Renal cortex interstitium (tissue), 15 donors: ENCODE measurements around the gene PNKP. TPM values are rescaled to one million over a fixed set of nuclear protein-coding genes. Genes with fewer than 3 reads are reported as not detected.

Experiments used
- DNase-seq, 11 donors: peaks; one replicate each; pipeline ENCODE4 v3.0.0-alpha.2; 2013; ENCODE audit warnings: low read depth in 9 of 11, low spot score in 4 of 11; ENCODE audit errors: extremely low read depth in 1 of 11
- long read RNA-seq, 16 experiments: transcript quantifications; one replicate each; lab custom pipeline, GENCODE V29; 2026
- polyA plus RNA-seq, 3 donors: library from polyadenylated mRNA; unstranded; fragments of 120-200 nt; gene quantifications; one replicate each; pipeline ENCODE4 v1.2.1, GENCODE V29; 2013; ENCODE audit not compliant: insufficient read length in 3 of 3

Gene PNKP
- polyA plus RNA-seq: 10 to 100 TPM; 41.8 to 93.0 (median 60.3) TPM
- long read RNA-seq, donor 1, partial matches to known transcripts: 0 of 3 reads
- long read RNA-seq, donor 1, other reads (novel, unspliced or antisense): 0 of 3 reads
- long read RNA-seq, donor 2, partial matches to known transcripts: 22 of 24 reads
- long read RNA-seq, donor 2, other reads (novel, unspliced or antisense): 0 of 24 reads
- long read RNA-seq, donor 3, partial matches to known transcripts: 29 of 36 reads
- long read RNA-seq, donor 3, other reads (novel, unspliced or antisense): 0 of 36 reads
- long read RNA-seq, donor 4, partial matches to known transcripts: 29 of 36 reads
- long read RNA-seq, donor 4, other reads (novel, unspliced or antisense): 0 of 36 reads
- long read RNA-seq, donor 5, transcript PNKP-201 (17 exons, 2,041 nt): major isoform, 5 of 108 reads
- long read RNA-seq, donor 5, partial matches to known transcripts: 90 of 108 reads
- long read RNA-seq, donor 5, other reads (novel, unspliced or antisense): 5 of 108 reads
- long read RNA-seq, donor 6, partial matches to known transcripts: 0 of 10 reads
- long read RNA-seq, donor 6, other reads (novel, unspliced or antisense): 0 of 10 reads
- long read RNA-seq, donor 7, partial matches to known transcripts: 7 of 11 reads
- long read RNA-seq, donor 7, other reads (novel, unspliced or antisense): 0 of 11 reads
- long read RNA-seq, donor 8, transcript PNKP-201 (17 exons, 2,041 nt): major isoform, 7 of 16 reads
- long read RNA-seq, donor 8, partial matches to known transcripts: 0 of 16 reads
- long read RNA-seq, donor 8, other reads (novel, unspliced or antisense): 0 of 16 reads
- long read RNA-seq, donor 9, partial matches to known transcripts: 7 of 13 reads
- long read RNA-seq, donor 9, other reads (novel, unspliced or antisense): 0 of 13 reads
- long read RNA-seq, donor 10, partial matches to known transcripts: 0 of 6 reads
- long read RNA-seq, donor 10, other reads (novel, unspliced or antisense): 0 of 6 reads
- long read RNA-seq, donor 11, partial matches to known transcripts: 6 of 10 reads
- long read RNA-seq, donor 11, other reads (novel, unspliced or antisense): 0 of 10 reads
- long read RNA-seq, donor 12, partial matches to known transcripts: 22 of 27 reads
- long read RNA-seq, donor 12, other reads (novel, unspliced or antisense): 0 of 27 reads
- long read RNA-seq, donor 13, transcript PNKP-207 (16 exons, 1,665 nt): major isoform, 5 of 52 reads
- long read RNA-seq, donor 13, partial matches to known transcripts: 37 of 52 reads
- long read RNA-seq, donor 13, other reads (novel, unspliced or antisense): 0 of 52 reads
- long read RNA-seq, donor 14, partial matches to known transcripts: 5 of 11 reads
- long read RNA-seq, donor 14, other reads (novel, unspliced or antisense): 0 of 11 reads
- long read RNA-seq, donor 15, partial matches to known transcripts: 0 of 6 reads
- long read RNA-seq, donor 15, other reads (novel, unspliced or antisense): 0 of 6 reads
- long read RNA-seq, donor 16, transcript PNKP-207 (16 exons, 1,665 nt): minor isoform, 9 of 159 reads
- long read RNA-seq, donor 16, transcript PNKP-201 (17 exons, 2,041 nt): major isoform, 11 of 159 reads
- long read RNA-seq, donor 16, partial matches to known transcripts: 121 of 159 reads
- long read RNA-seq, donor 16, other reads (novel, unspliced or antisense): 11 of 159 reads

DNA sequence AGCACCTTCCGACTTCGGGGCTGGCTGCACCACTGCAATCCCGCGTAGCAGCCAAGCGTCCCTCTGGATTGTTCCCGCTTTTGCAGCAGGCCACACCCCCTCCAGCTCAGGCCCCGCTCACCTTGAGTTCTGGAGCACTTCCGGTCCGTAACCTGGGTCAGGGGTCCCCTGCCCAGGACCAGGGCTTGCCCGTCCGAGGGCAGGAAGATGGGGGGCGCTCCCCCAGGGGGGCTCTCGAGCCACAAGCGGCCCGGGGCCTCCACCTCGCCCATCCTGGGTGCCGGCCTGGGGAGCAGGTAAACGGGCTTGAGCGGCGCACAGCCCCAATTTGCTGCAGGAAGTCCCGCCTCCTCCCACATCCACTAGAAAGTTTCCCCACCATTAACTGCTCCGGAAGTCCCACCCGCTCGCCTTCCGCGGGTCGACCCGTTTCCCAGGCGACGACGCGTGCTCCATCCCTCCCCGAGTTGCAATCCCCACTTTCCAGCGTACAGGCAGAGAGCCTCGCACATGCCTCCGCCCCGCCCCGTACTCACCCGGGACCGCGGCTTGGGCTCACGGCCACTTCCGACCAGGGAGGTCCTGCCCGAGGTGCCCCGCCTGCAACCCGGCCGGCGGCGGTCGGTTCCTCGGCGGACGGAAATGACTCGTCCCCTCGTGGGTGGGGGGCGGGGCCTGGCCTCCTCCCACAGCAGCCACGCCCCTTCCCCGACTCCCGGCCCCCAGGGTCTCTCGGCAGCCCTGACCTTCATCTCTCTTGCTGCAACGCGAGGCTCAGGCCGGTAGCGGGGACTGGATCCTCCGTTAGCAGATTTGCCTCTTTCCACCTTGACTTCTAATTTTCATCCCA is at the start of gene PNKP:
Gene PNKP, minus strand, starts transcription at position 644 of the 850 bp plus-strand sequence. Its CDS starts 372 bp downstream, at position 272.
- DNase-seq: peak in 10 of 11 donors; percentile 79 to 90 (median 88)

DNA sequence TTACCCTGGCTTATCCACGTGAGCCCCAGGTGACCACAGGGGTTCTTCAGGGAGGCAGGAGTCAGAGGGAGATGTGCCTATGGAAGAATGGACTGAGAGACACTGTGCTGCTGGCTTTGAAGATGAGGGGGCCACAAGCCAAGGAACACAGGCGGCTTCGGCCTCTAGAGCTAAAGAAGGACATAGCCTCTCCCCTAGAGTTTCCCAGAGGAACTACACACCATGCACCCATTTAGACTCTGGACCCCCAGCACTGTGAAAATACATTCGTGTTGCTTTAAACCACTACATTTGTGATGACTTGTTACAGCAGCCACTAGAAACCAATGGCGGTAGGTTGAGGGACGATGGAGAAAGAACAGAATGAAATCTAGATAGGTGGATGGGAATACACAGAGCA is 47.9 kb upstream of the PNKP start:
- no peak for DNase-seq

GRCh38 chr19:49913720-49914119 is 46.3 kb upstream of the PNKP start:
- no peak for DNase-seq

DNA sequence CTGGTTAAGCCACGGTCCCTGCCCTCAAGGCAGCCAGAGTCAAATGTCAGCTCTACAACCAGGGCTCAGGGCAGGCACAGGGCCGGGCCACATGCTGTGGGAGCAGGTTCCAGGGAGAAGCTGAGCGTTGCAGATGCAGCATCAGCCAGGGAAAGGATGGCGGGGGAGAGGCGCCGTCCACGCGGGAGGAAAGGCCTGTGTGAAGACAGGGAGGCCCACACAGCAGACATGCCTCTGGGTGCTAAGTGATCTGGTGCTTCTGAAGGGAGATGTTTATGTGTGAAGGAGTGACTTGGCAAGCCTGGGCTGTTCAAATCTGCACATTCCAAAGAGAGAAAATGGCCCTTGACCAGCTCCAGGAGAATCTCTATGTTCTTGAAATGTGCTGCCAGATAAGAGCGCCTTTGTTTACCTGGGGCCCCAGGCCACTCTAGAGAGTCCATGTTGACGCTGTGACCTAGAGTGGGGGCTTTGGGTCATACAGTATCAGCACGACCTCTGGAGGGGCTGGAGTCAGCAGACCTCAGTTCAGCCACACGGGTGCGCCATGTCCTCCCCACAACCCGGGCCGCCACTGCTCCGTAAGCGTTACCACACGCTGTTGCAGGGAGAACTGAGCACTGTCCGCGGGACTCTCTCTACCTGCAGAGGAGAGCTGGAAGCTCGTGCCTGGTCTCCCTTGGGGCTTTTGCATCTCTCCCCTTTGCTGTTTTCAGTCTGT is 45.7 kb upstream of the PNKP start:
- DNase-seq: no peak

GRCh38 chr19:49911381-49912145 is 44.2 kb upstream of the PNKP start:
- DNase-seq: no peak

DNA sequence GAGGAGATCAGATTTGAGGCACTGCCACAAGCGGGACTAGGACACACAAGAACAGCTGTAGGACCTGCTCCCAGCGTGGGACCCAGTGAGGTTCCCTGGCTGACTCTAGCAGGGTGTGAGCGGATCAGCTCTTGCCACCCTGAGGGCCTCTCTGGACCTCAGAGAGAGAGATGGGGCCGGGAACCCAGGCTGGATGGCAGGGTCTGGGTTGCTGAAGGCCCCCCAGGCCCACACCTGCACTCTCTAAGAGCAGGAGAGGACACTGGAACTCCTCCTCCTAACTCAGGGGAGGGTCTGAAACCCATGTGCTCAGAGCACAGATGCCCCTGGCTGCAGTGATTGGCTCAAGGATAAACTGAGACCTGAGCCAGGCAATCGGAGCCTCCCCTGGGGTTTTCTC is 42.8 kb upstream of the PNKP start:
- no peak for DNase-seq

DNA sequence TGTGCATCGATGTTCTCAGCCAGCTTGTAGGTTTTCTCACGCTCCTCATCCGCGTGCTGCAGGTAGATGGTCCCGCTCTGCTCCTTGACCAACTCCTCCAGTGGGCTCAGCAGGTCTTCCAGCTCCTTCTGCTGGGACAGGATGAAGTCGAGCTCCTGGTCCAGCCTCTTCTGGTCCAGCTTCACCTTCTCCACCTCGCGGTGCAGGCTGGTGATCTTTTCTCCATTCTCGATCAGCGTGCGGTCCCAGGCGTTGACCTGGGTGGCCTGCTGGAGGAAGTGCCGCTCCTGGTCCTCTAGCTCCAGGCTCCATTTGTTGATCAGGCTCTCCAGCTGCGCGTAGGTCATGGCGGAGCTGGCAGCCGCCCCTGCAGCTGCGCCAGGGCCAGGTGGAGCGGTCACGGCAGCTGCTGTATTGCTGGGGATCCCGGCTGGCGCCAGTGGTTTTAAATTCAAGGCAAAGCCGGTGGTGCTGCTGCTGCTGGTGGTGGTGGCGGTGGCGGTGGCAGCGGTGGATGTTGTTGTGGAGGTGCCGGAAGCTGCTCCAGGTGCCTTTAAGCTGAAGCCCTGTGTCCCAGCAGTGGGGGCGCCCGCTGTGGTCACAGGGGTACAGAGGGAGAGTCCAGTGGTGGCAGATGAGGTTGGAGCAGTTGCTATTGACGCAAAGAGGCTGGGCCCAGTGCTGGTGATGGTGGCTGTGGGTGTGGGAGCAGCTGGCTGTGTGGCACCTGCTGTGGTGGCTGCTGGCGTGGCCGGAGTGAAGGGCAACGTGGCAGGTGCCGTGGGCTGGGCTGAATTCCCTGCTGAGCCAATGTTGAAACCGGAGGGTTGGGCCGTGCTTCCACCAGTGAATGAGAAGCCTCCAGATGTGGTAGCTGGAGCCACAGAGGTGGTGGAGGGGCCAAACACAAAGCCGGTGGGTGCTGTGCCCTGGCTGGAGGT is 41.4 kb upstream of the PNKP start:
- DNase-seq: no peak

- DNase-seq: no peak
Observed at GRCh38 chr19:49907745-49908446, 40.5 kb upstream of the PNKP start.

- no peak for DNase-seq
Observed at GRCh38 chr19:49906879-49907564, 39.6 kb upstream of the PNKP start.

DNA sequence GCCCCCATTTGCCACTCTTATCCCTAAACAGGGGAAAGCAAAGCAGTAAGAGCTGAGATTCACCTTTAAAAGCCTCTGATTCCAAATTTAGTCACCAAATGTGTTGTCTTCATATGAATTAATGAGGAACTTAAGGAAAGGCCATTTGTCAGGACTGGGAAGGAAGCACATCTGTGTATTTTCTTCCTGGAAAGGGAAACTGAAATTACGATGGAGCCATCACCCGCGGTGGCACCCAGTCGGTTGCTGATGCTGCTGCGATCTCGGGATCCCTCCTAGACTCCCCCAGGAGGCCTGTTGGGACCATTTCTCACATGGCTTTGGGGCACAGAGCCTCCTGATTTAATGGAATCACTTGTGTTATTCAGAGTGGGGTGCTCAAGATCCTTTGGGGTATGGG is 36.8 kb upstream of the PNKP start:
- no peak for DNase-seq

DNA sequence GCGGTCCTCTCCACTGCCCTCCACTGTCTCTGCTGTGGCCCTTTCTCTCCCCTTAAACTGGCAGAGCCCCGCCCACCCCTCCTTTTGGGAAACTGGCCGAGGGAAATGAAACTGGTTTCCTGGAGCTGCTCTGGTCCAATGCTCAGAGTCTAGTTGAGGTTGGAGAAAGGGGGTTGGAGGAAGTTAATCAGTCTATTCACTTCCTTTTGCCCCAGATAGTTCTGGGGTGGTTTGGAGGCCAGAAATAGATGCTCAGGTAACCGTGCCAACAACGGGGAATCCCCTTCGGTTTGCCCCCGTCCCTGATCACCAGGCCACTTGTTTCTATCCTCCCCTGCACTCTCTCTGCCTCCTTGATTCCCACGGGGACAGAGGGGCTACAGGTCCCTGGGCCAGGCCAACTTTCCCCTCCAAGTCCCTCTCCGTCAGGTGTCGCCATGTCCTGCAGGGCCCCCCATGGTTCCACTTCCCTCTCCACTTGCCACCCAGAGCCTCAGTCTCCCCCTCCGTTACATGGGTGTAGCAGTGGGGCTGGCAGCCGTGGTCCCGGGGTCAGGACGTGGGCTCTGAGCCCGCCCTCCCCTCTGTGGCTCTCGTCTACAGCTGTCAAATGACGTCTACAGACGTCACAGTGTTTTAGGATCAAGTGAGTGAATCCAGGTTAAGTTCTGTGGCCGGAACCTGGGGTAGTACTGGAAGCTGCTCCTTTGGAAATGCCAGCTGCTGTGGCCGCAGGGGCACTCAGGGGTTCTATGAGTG is 29.7 kb upstream of the PNKP start, which contains the start of gene IL4I1:
Gene IL4I1, minus strand, starts transcription at position 25 of the 759 bp plus-strand sequence. CDS start 727 bp downstream, outside the sequence.
- DNase-seq: peak in 1 of 11 donors; percentile 37

DNA sequence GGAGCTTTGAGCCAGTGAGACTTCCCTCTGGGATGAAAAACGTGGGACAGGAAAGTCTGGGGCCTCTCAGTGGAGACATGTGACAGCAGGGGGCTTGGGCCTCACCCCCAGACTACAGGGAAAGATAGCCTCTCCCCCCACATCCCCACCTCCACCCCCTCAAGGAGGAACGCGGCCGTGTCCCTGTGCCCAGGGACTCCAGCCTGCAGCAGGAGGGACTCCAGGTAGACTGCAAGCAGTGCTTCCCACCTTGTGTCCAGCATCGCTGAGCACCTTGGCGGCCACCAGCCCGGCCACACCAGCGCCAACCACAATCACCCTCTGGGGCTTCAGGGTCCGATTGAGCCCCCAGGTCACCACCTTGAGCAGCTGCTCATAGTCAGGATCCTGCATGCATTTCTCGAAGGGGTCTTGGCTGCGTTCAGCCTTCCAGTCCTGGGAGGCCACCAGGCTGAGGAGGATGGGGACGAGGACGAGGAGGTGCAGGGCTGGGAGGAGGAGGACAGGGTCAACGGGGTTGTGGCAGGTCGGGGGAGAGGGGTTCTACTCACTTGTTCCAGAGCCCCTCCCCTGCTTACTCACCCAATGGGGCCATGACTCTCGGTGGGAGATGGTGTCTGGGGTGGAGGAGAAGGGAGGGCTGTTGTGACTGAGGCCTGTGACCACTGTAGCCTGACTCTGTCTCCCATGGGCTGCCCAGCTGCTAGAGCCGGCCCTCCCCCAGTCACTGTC is 28.4 kb upstream of the PNKP start:
- no peak for DNase-seq
